ENCODE measurements around the gene ARHGEF10L.

The ARHGEF10L gene

DNA sequence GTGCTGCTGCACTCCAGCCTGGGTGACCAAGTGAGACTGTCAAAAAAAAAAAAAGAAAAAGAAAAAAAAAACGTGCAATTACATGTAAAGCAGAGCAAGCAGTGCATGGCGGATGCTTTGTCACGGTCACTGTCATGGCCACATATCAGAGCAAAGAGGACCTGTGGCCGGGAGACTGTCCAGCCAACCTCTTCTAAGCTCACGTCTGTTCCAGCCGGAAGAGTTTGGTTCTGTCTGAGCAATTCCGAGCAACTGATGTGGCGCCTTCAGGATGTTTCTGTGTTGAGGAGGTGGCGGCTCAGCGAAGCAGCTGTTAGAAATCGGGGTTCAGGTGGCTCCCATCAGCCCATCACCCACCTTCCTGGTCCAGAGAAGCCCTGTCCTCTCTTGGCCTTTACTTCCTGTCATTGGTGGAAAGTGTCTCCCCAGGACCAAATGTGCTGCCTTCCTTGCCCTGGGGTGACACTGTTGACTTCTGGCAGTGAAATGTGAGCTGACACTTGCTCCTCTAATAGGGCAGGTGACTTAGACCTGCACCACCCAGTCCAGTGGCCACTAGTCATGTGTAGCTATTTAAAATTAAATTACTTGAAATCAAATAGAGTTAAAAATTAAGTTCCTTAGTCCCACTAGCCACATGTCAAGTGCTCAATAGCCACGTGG, 59.9 kb downstream of the ARHGEF10L start:
- Histone ChIP-seq H3K4me3 (ENCODE audit: low read depth, low read length) (no peak overlapping the region), H3K4me1 (ENCODE audit: control insufficient read depth, insufficient read depth, low read length) (peaks cover 24% of the 10 kb centered on the region), H3K36me3 (ENCODE audit: control insufficient read depth in 2 of 2, insufficient read depth in 1 of 2, low read length in 2 of 2) (peaks cover 0 to under 1% of the 10 kb centered on the region in 2 experiments; a peak in 1 of 3 replicates), H3K27ac (ENCODE audit: extremely low read depth, low read depth, low read length) (no peak overlapping the region), H3K9me3 (ENCODE audit: control insufficient read depth, insufficient read depth, low read depth, low read length) (no peaks in the 10 kb centered on the region)
- TF ChIP-seq, protein P1, sequence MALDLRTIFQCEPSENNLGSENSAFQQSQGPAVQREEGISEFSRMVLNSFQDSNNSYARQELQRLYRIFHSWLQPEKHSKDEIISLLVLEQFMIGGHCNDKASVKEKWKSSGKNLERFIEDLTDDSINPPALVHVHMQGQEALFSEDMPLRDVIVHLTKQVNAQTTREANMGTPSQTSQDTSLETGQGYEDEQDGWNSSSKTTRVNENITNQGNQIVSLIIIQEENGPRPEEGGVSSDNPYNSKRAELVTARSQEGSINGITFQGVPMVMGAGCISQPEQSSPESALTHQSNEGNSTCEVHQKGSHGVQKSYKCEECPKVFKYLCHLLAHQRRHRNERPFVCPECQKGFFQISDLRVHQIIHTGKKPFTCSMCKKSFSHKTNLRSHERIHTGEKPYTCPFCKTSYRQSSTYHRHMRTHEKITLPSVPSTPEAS (tag by site-specific recombination; IDR thresholded peaks at IDR 0.05), result no peak
- TF ChIP-seq ZNF785 (tag by site-specific recombination; IDR thresholded peaks at IDR 0.05) (no peak), ZNF248 (tag by site-specific recombination; IDR thresholded peaks at IDR 0.05) (no peak), ZNF302 (tag by site-specific recombination; IDR thresholded peaks at IDR 0.05; ENCODE audit: low read depth) (no peak), ZNF777 (tag by site-specific recombination; IDR thresholded peaks at IDR 0.05; ENCODE audit: borderline replicate concordance) (no peak), ZNF133 (tag by site-specific recombination; IDR thresholded peaks at IDR 0.05) (no peak), ZFP69B (tag by site-specific recombination; IDR thresholded peaks at IDR 0.05) (no peak), ZNF350 (tag by site-specific recombination; IDR thresholded peaks at IDR 0.05) (no peak), BCL11B (tag by site-specific recombination; IDR thresholded peaks at IDR 0.05; ENCODE audit: low read depth) (no peak), ZNF670 (tag by site-specific recombination; IDR thresholded peaks at IDR 0.05; ENCODE audit: low read depth) (no peak)
- ChIA-PET POLR2A (interaction anchor here (0.6 kb wide), 1 partner anchor 65 kb away, joined by 4 read pairs; no protein-coding TSS in a partner anchor), CTCF (interaction anchor here (0.5 to 4.0 kb wide), 9 partner anchors 7 to 276 kb away, joined by 3 to 33 read pairs (median 3); no protein-coding TSS in a partner anchor)

DNA sequence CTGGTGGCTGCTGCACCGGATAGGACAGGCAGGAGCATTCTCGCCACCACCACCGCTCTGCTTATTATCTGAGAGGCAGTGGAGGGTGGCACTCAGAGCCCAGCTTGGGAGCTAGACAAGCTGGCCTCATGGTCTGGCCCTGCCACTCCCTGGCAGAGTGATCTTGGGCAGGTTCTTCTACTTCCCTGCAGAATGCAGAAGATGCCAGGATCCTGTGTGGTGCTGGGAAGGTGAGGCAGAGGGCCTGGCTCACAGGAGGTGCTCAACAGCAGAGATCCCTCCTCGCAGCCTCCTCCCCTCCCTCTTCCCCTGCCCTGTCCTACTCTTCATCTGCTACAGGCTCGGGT, 60.4 kb downstream of the ARHGEF10L start:
- ChIA-PET POLR2A (no interaction called here), CTCF (interaction anchor here (0.5 to 1.6 kb wide), 7 partner anchors 26 to 276 kb away, joined by 3 to 8 read pairs (median 3); no protein-coding TSS in a partner anchor)
- Histone ChIP-seq H3K4me1 (ENCODE audit: control insufficient read depth, insufficient read depth, low read length) (peaks cover 23% of the 10 kb centered on the region), H3K27ac (ENCODE audit: extremely low read depth, low read depth, low read length) (no peak overlapping the region), H3K4me3 (ENCODE audit: low read depth, low read length) (no peak overlapping the region), H3K9me3 (ENCODE audit: control insufficient read depth, insufficient read depth, low read depth, low read length) (no peaks in the 10 kb centered on the region), H3K36me3 (ENCODE audit: control insufficient read depth in 2 of 2, insufficient read depth in 1 of 2, low read length in 2 of 2) (peaks cover 0 to 6% of the 10 kb centered on the region in 2 experiments; a peak in 1 of 3 replicates)
- TF ChIP-seq ZFP3 (tag by site-specific recombination; IDR thresholded peaks at IDR 0.05; ENCODE audit: low read depth) (no peak), ZBTB8A (tag by site-specific recombination; IDR thresholded peaks at IDR 0.05) (no peak), ZNF133 (tag by site-specific recombination; IDR thresholded peaks at IDR 0.05) (no peak), ZNF548 (tag by site-specific recombination; IDR thresholded peaks at IDR 0.05) (no peak), ZNF664 (tag by site-specific recombination; IDR thresholded peaks at IDR 0.05) (no peak), ZBTB7A (tag by site-specific recombination; IDR thresholded peaks at IDR 0.05; ENCODE audit: low read depth) (no peak), SETDB1 (IDR thresholded peaks at IDR 0.05; ENCODE audit: insufficient read length, low read length) (no peak), ZNF146 (tag by site-specific recombination; IDR thresholded peaks at IDR 0.05) (no peak), ZNF530 (tag by site-specific recombination; IDR thresholded peaks at IDR 0.05; ENCODE audit: low read depth) (no peak), ZSCAN16 (tag by site-specific recombination; IDR thresholded peaks at IDR 0.05) (no peak), ZNF658 (tag by site-specific recombination; IDR thresholded peaks at IDR 0.05) (no peak), ZFP37 (tag by site-specific recombination; IDR thresholded peaks at IDR 0.05) (no peak), ZNF768 (tag by site-specific recombination; IDR thresholded peaks at IDR 0.05) (no peak)
- TF ChIP-seq, protein P2, sequence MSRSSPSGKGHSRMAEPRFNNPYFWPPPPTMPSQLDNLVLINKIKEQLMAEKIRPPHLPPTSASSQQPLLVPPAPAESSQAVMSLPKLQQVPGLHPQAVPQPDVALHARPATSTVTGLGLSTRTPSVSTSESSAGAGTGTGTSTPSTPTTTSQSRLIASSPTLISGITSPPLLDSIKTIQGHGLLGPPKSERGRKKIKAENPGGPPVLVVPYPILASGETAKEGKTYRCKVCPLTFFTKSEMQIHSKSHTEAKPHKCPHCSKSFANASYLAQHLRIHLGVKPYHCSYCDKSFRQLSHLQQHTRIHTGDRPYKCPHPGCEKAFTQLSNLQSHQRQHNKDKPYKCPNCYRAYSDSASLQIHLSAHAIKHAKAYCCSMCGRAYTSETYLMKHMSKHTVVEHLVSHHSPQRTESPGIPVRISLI (tag by site-specific recombination; IDR thresholded peaks at IDR 0.05), result no peak
- TF ChIP-seq, protein P3, sequence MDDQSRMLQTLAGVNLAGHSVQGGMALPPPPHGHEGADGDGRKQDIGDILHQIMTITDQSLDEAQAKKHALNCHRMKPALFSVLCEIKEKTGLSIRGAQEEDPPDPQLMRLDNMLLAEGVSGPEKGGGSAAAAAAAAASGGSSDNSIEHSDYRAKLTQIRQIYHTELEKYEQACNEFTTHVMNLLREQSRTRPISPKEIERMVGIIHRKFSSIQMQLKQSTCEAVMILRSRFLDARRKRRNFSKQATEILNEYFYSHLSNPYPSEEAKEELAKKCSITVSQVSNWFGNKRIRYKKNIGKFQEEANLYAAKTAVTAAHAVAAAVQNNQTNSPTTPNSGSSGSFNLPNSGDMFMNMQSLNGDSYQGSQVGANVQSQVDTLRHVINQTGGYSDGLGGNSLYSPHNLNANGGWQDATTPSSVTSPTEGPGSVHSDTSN (CRISPR knock-in tag; IDR thresholded peaks at IDR 0.05), result no peak
- TF ChIP-seq, protein P4, sequence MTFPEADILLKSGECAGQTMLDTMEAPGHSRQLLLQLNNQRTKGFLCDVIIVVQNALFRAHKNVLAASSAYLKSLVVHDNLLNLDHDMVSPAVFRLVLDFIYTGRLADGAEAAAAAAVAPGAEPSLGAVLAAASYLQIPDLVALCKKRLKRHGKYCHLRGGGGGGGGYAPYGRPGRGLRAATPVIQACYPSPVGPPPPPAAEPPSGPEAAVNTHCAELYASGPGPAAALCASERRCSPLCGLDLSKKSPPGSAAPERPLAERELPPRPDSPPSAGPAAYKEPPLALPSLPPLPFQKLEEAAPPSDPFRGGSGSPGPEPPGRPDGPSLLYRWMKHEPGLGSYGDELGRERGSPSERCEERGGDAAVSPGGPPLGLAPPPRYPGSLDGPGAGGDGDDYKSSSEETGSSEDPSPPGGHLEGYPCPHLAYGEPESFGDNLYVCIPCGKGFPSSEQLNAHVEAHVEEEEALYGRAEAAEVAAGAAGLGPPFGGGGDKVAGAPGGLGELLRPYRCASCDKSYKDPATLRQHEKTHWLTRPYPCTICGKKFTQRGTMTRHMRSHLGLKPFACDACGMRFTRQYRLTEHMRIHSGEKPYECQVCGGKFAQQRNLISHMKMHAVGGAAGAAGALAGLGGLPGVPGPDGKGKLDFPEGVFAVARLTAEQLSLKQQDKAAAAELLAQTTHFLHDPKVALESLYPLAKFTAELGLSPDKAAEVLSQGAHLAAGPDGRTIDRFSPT (tag by site-specific recombination; IDR thresholded peaks at IDR 0.05), result no peak
- TF ChIP-seq, protein P5, sequence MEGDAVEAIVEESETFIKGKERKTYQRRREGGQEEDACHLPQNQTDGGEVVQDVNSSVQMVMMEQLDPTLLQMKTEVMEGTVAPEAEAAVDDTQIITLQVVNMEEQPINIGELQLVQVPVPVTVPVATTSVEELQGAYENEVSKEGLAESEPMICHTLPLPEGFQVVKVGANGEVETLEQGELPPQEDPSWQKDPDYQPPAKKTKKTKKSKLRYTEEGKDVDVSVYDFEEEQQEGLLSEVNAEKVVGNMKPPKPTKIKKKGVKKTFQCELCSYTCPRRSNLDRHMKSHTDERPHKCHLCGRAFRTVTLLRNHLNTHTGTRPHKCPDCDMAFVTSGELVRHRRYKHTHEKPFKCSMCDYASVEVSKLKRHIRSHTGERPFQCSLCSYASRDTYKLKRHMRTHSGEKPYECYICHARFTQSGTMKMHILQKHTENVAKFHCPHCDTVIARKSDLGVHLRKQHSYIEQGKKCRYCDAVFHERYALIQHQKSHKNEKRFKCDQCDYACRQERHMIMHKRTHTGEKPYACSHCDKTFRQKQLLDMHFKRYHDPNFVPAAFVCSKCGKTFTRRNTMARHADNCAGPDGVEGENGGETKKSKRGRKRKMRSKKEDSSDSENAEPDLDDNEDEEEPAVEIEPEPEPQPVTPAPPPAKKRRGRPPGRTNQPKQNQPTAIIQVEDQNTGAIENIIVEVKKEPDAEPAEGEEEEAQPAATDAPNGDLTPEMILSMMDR (tag by site-specific recombination; IDR thresholded peaks at IDR 0.05), result no peak
- TF ChIP-seq, protein P6, sequence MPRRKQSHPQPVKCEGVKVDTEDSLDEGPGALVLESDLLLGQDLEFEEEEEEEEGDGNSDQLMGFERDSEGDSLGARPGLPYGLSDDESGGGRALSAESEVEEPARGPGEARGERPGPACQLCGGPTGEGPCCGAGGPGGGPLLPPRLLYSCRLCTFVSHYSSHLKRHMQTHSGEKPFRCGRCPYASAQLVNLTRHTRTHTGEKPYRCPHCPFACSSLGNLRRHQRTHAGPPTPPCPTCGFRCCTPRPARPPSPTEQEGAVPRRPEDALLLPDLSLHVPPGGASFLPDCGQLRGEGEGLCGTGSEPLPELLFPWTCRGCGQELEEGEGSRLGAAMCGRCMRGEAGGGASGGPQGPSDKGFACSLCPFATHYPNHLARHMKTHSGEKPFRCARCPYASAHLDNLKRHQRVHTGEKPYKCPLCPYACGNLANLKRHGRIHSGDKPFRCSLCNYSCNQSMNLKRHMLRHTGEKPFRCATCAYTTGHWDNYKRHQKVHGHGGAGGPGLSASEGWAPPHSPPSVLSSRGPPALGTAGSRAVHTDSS (tag by site-specific recombination; IDR thresholded peaks at IDR 0.05), result no peak
